AG04449 (cell line): Measurements from ENCODE around the gene C2CD3.

Source experiments
- CTCF ChIA-PET: fragments of 350-600 bp; formaldehyde crosslinking; extraction: SDS; loops from one replicate; lab custom pipeline; 2021; ENCODE audit warnings: antibody characterized with exemption; lab: Yijun Ruan, JAX
- POLR2A ChIA-PET: fragments of 400-600, 350-600 bp; formaldehyde crosslinking; extraction: SDS; loops from one replicate; lab custom pipeline; 2020; ENCODE audit warnings: antibody characterized with exemption, inconsistent platforms; lab: Yijun Ruan, JAX
- DNase-seq: peaks from one replicate; pipeline ENCODE4 v3.0.0-alpha.2; 2010; ENCODE audit warnings: low read depth, low spot score
- H3K4me3 ChIP-seq: 2 replicates; pipeline ENCODE4 v1.5.1; 2011; ENCODE audit warnings: low read depth, mild to moderate bottlenecking, control low read depth, low read length
- TF ChIP-seq, protein P1 (sequence below): IDR thresholded peaks from one replicate; pipeline ENCODE4 v1.5.1; 2011; ENCODE audit warnings: mild to moderate bottlenecking, moderate library complexity, low read length, control low read depth, inconsistent platforms; ENCODE audit not compliant: insufficient read depth; ENCODE audit errors: missing control alignments

Gene C2CD3

DNA sequence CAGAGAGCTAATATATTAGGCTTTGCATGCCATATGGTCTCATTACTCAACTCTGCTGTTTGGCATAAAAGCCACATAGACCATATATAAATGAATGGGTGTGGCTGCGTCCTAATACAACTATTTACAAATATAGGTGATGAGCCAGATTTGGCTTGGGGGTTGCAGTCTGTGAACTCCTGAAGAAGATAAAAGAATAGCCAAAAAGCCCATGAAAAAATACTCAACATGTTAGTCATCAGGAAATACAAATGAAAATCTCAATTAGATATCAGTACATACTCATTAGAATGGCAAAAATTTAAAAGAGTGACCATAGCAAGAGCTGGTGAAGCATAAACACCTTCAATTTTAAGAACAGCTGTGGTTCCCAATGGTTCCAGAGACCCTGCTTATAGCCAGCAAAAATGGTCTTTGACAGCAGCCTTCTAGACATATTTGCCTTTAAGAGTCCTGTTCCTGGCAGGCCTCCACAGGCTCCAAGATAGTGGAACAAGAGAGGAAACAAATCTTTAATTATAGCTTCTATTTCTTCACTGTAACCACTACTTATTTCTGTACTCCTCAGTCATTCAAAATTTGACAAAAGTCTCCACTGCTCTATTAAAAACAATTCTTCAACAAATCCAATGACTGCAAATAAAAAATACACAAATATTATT, 16.1 kb downstream of the C2CD3 start:
- TF ChIP-seq, protein P1, sequence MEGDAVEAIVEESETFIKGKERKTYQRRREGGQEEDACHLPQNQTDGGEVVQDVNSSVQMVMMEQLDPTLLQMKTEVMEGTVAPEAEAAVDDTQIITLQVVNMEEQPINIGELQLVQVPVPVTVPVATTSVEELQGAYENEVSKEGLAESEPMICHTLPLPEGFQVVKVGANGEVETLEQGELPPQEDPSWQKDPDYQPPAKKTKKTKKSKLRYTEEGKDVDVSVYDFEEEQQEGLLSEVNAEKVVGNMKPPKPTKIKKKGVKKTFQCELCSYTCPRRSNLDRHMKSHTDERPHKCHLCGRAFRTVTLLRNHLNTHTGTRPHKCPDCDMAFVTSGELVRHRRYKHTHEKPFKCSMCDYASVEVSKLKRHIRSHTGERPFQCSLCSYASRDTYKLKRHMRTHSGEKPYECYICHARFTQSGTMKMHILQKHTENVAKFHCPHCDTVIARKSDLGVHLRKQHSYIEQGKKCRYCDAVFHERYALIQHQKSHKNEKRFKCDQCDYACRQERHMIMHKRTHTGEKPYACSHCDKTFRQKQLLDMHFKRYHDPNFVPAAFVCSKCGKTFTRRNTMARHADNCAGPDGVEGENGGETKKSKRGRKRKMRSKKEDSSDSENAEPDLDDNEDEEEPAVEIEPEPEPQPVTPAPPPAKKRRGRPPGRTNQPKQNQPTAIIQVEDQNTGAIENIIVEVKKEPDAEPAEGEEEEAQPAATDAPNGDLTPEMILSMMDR: no peak
- CTCF ChIA-PET: interaction anchor here (1.0 to 1.2 kb wide), 2 partner anchors 8 to 15 kb away, joined by 3 read pairs; no protein-coding TSS in a partner anchor
- H3K4me3 ChIP-seq: no peak overlapping the region
- POLR2A ChIA-PET: no interaction called here
- DNase-seq: no peak

DNA sequence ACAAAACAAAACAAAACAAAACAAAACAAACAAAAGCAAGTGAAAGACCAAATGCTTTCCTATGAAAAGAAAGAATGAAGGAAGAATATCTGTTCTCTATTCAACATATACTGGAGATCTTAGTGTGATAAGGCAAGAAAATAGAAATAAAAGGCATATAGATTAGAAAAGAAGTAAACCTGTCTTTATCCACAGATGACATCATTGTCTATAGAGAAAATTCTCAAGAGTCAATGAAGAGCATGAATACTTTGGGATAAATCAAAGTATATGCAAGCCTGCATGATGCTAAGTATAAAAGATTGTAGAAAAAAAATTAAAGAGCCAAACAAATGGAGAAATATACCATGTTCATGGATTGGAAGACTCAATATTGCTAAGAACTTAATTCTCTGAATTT, 17.6 kb downstream of the C2CD3 start:
- TF ChIP-seq, protein P1: no peak
- DNase-seq: no peak
- no peak overlapping the region for H3K4me3 ChIP-seq
- ChIA-PET POLR2A (no interaction called here), CTCF (no interaction called here)

DNA sequence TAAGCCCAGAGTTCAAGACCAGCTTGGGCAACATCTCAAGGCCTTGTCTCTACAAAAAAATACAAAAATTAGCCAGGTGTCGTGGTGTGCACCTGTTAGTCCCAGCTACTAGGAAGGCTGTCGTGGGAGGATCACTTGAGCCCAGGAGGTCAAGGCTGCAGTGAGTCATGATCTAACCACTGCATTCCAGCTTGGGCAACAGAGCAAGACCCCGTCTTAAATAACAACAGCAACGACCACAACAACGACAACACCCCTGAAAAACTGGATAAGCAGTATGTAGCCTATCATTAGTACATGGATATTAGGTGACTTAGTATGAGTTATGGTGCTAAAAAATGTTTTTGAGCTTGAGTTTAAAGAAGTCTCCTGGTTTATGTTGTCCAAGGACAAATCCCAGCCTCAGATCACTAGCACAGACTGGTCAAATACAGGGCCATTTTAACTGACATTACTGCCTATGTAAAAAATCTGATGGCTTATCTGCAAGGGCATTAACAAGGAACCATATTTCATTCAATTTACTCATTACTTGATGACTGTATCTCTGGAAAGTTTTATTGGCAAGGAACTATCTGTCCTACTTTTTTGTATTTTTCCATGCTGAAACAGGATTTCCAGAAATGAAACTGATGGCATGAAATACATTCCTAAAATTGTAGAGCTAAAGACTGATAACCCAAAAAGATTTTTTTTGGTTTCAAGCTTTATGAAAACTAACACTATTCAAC, 23.4 kb downstream of the C2CD3 start:
- no peak overlapping the region for H3K4me3 ChIP-seq
- ChIA-PET CTCF (interaction anchor here (1.3 kb wide), 1 partner anchor 184 kb away, joined by 4 read pairs; no protein-coding TSS in a partner anchor), POLR2A (no interaction called here)
- TF ChIP-seq, protein P1: no peak
- DNase-seq: no peak

DNA sequence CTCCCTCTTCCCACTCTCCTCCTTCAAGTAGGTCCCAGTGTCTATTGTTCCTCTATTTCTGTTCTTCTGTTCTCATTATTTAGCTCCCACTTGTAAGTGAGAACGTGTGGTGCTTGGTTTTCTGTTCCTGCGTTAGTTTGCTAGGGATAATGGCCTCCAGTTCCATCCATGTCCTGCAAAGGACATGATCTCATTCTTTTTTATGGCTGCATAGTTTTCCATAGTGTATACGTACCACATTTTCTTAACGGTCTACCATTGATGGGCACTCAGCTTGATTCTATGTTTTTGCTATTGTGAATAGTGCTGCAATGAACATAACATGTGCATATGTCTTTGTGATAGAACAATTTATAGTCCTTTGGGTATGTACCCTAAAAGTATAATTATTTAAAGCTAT, 26.2 kb downstream of the C2CD3 start:
- POLR2A ChIA-PET: no interaction called here
- CTCF ChIA-PET: interaction anchor here (1.3 kb wide), 1 partner anchor 181 kb away, joined by 5 read pairs; no protein-coding TSS in a partner anchor

DNA sequence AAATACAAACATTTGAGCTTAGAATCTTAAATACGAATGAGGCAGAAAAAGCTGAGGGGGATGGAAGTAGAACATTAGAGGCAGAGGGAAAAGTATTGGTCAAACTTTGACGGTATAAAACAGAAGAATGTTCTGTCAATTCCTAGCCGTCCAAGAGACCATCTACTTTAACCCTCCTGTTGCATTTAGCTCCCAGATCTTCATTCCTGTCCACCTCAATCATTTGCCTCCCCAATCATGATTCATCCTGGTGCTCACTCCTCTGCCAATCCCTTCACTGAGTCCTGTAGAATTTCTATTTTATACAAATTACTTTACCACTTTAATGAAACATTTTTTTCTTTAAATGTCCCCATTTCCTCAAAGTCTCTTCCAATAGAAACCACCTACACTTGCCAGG, 28.2 kb downstream of the C2CD3 start:
- TF ChIP-seq, protein P1: no peak
- ChIA-PET CTCF (no interaction called here), POLR2A (interaction anchor here (0.6 to 1.7 kb wide), 3 partner anchors 10 to 1502 kb away, joined by 3 to 7 read pairs (median 3); no protein-coding TSS in a partner anchor)
- DNase-seq: no peak
- H3K4me3 ChIP-seq: no peak overlapping the region

More for the DNA sequence above, 26.2 kb downstream of the C2CD3 start:
- TF ChIP-seq, protein P1: no peak
- H3K4me3 ChIP-seq: no peak overlapping the region
- DNase-seq: no peak

DNA sequence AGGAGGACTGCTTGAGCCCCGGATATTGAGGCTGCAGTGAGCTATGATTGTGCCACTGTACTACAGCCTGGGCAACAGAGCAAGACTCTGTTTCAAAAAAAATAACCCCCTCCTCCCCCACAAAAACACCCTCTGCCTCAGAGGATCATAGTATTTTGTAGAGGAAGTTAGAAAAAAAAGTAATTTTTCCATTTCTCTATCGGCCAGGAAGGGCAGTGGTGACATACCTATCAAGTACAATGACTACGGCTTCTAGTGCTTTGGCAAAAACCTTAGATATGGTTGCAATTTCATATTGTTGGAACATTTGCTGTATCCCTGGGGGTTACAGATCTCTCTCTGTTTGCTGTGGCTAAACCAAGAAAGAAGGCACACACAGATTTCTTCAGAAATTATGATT, 28.9 kb downstream of the C2CD3 start:
- ChIA-PET POLR2A (interaction anchor here (1.7 kb wide), 1 partner anchor 10 kb away, joined by 7 read pairs; no protein-coding TSS in a partner anchor), CTCF (no interaction called here)
- H3K4me3 ChIP-seq: no peak overlapping the region
- no peak for DNase-seq
- TF ChIP-seq, protein P1: no peak
